Heart left ventricle (tissue), 13 donors: ENCODE measurements around the gene GATC.

Experiments
- POLR2A ChIP-seq, 2 donors: fragments of 450-650 bp; IDR thresholded peaks; one replicate each; pipeline ENCODE4 v1.6.1; 2017; ENCODE audit warnings: antibody characterized with exemption in 2 of 2, mild to moderate bottlenecking in 2 of 2, moderate library complexity in 2 of 2
- TF ChIP-seq, protein P1 (sequence below), 12 donors: fragments of 200-600 bp; sonication (generic) in 4 of 12; IDR thresholded peaks; one replicate each; pipeline versions ENCODE4 v1.5.0 to v1.8.0; 2018 to 2022; ENCODE audit warnings: antibody characterized with exemption in 12 of 12, mild to moderate bottlenecking in 5 of 12
- donor health status: ischemic (EF 13 %, LVEDD 7.1; RV severe dilation, severe dysfunction).
- donor health status: DM: no; HTN: yes; CAD: no.
- donor health status: DM: no; HTN: no; CAD: no.
- donor health status: ischemic (EF 25% LVEDD 6.9; RV normal size, moderate dysfunction).
- donor health status: ischemic (EF 25% LVEDD 5.7; RV mildly dilated, moderate dysfunction).
- donor health status: ischemic (EF 35%, LVEDD 5.7; RV mildly dilated, moderate dysfunction).
- donor health status: nonischemic (EF 11% LVEDD 7.7; RV severe dilation, severe dysfunction).
- donor health status: DM: yes; HTN: yes; CAD: no.
- donor health status: PGD.
- donor health status: ischemic (EF 29% LVEDD 5.4; RV normal size, mild dysfunction).
- donor health status: nonischemic (EF 23%, LVEDD 6.1; RV moderate dilation, normal function).

DNA sequence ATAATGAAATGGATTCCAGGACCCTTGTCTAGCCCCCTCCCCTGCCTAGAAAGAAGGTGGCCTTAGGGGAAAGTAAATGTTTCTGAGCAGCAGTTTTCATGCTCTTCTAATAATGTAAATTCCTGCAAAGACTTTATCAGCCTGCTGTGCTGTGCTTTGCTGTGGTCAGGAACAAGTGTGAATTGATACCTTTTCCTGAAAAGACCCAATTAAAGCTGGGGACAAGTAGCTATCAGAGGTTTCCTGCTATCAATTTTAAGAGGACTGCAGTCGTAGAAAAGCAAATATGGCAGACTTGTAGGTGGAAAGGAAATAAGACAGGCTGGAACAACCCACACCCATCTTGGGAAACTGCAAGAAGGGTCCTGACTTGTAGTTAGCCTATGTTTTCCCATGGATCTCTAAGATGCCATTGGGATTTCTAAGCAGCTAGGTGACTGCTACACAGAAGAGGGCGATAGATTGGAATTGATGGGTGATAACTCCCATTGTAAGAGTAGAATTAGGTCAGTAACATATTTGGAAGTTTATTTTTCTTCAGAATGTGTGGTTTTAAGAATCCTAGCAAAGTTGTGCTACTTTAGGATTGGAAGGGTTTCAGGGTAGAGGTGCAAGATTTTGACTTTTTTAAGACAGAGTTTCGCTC lies 52.7 kb downstream of the GATC start:
- TF ChIP-seq, protein P1, sequence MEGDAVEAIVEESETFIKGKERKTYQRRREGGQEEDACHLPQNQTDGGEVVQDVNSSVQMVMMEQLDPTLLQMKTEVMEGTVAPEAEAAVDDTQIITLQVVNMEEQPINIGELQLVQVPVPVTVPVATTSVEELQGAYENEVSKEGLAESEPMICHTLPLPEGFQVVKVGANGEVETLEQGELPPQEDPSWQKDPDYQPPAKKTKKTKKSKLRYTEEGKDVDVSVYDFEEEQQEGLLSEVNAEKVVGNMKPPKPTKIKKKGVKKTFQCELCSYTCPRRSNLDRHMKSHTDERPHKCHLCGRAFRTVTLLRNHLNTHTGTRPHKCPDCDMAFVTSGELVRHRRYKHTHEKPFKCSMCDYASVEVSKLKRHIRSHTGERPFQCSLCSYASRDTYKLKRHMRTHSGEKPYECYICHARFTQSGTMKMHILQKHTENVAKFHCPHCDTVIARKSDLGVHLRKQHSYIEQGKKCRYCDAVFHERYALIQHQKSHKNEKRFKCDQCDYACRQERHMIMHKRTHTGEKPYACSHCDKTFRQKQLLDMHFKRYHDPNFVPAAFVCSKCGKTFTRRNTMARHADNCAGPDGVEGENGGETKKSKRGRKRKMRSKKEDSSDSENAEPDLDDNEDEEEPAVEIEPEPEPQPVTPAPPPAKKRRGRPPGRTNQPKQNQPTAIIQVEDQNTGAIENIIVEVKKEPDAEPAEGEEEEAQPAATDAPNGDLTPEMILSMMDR (IDR thresholded peaks at IDR 0.05), result no peak
- no peak for TF ChIP-seq POLR2A (IDR thresholded peaks at IDR 0.05)
